Endothelial cell of umbilical vein (primary cell): ENCODE results near the gene SIAH1. TPM values are rescaled to one million over a fixed set of nuclear protein-coding genes. Genes with fewer than 3 reads are reported as not detected.

ENCODE experiments used
- BruUV-seq: library from RNA; stranded (reverse); fragments of 400-500 nt; replicated peaks from 2 replicates; lab custom pipeline; 2021; lab: Mats Ljungman, UMichigan
- CTCF ChIA-PET: fragments of 300-600, 350-600 bp; sonication (Branson Sonifier 250); formaldehyde crosslinking; loops from one replicate; lab custom pipeline; 2021; ENCODE audit warnings: antibody characterized with exemption, inconsistent platforms; lab: Charles Lee
- POLR2A ChIA-PET: fragments of 300-600, 350-600 bp; sonication (Branson Sonifier 250); formaldehyde crosslinking; loops from one replicate; lab custom pipeline; 2021; ENCODE audit warnings: antibody characterized with exemption, inconsistent platforms; lab: Charles Lee
- DNase-seq: peaks from one replicate; pipeline ENCODE4 v3.0.0-alpha.2; 2011; ENCODE audit warnings: low read depth, low spot score
- FAIRE-seq: peaks from 2 replicates; lab custom pipeline; 2011; peaks lifted over from hg19 to GRCh38; lab: Jason Lieb, UNC
- H2AFZ ChIP-seq: 2 replicates; pipeline ENCODE4 v1.6.0; 2012; ENCODE audit warnings: low read depth, low read length, control low read depth, inconsistent platforms
- H3K27ac ChIP-seq: 2 replicates; pipeline ENCODE4 v1.5.1; 2011; ENCODE audit warnings: low read depth, mild to moderate bottlenecking, control low read depth, low read length, moderate library complexity; ENCODE audit not compliant: insufficient read depth
- H3K27me3 ChIP-seq, 2 experiments: 2 replicates each; pipeline versions ENCODE4 v1.6.0 to v1.6.1; 2011; ENCODE audit warnings: low read length in 2 of 2, mixed read lengths in 1 of 2; ENCODE audit not compliant: control insufficient read depth in 2 of 2, insufficient read depth in 2 of 2
- H3K36me3 ChIP-seq, 2 experiments: 2 replicates in 1 of 2; 3 replicates in 1 of 2; pipeline ENCODE4 v1.5.1; 2011; ENCODE audit warnings: low read length in 2 of 2, mild to moderate bottlenecking in 1 of 2, moderate library complexity in 1 of 2; ENCODE audit not compliant: control insufficient read depth in 2 of 2, insufficient read depth in 2 of 2; ENCODE audit errors: extremely low read depth in 1 of 2
- H3K4me1 ChIP-seq: 3 replicates; pipeline ENCODE4 v1.5.1; 2011; ENCODE audit warnings: mild to moderate bottlenecking, low read length; ENCODE audit not compliant: control insufficient read depth, insufficient read depth; ENCODE audit errors: extremely low read depth
- H3K4me2 ChIP-seq: 2 replicates; pipeline ENCODE4 v1.6.1; 2011; ENCODE audit warnings: low read length, control low read depth, mixed read lengths; ENCODE audit not compliant: insufficient read depth
- H3K4me3 ChIP-seq, 3 experiments: fragments of 200-600 bp in 1 of 3; sonication (generic), shearing (Covaris generic) in 1 of 3; replicated peaks in 1 of 3; 2 replicates each; pipeline ENCODE4 v1.5.1; 2011 to 2016; ENCODE audit warnings: control low read depth in 3 of 3, low read length in 3 of 3, mild to moderate bottlenecking in 2 of 3, inconsistent platforms in 1 of 3, low read depth in 1 of 3, moderate library complexity in 1 of 3; ENCODE audit not compliant: insufficient read depth in 1 of 3
- H3K79me2 ChIP-seq: 2 replicates; pipeline ENCODE4 v1.6.0; 2012; ENCODE audit warnings: low read length, inconsistent platforms; ENCODE audit not compliant: control insufficient read depth, insufficient read depth
- H3K9ac ChIP-seq: replicated peaks from 2 replicates; pipeline ENCODE3; 2011; ENCODE audit warnings: low read length, control low read depth; ENCODE audit not compliant: insufficient read depth; ENCODE audit errors: extremely low read depth
- H3K9me1 ChIP-seq: replicated peaks from 3 replicates; pipeline ENCODE4 v1.6.0; 2011; ENCODE audit warnings: mild to moderate bottlenecking, low read length; ENCODE audit not compliant: control insufficient read depth, insufficient read depth; ENCODE audit errors: extremely low read depth
- H3K9me3 ChIP-seq: replicated peaks from 2 replicates; pipeline ENCODE4 v1.5.1; 2012; ENCODE audit warnings: low read length, inconsistent platforms; ENCODE audit not compliant: control insufficient read depth, insufficient read depth
- H4K20me1 ChIP-seq: replicated peaks from 2 replicates; pipeline ENCODE3; 2011; ENCODE audit warnings: mild to moderate bottlenecking, low read length; ENCODE audit not compliant: control insufficient read depth, insufficient read depth; ENCODE audit errors: extremely low read depth
- EZH2 ChIP-seq: IDR thresholded peaks from 2 replicates; pipeline ENCODE4 v1.6.1; 2012; ENCODE audit warnings: borderline replicate concordance, low read depth, mild to moderate bottlenecking, moderate library complexity, low read length, inconsistent platforms; ENCODE audit not compliant: severe bottlenecking
- FOS ChIP-seq: IDR thresholded peaks from 2 replicates; pipeline ENCODE4 v1.6.1; 2011; ENCODE audit warnings: mild to moderate bottlenecking, low read length, moderate library complexity, borderline replicate concordance; ENCODE audit not compliant: insufficient read depth
- GATA2 ChIP-seq: IDR thresholded peaks from 2 replicates; pipeline ENCODE4 v1.7.0; 2011; ENCODE audit warnings: low read depth, mild to moderate bottlenecking, moderate library complexity, mixed read lengths, low read length; ENCODE audit not compliant: insufficient read length, insufficient read depth
- JUN ChIP-seq: IDR thresholded peaks from 2 replicates; pipeline ENCODE4 v1.6.1; 2011; ENCODE audit warnings: borderline replicate concordance, low read depth; ENCODE audit not compliant: insufficient read length, insufficient read depth
- MYC ChIP-seq: IDR thresholded peaks from one replicate; pipeline ENCODE4 v1.6.1; 2011; ENCODE audit warnings: mild to moderate bottlenecking, low read depth, low read length
- POLR2A ChIP-seq: IDR thresholded peaks from 2 replicates; pipeline ENCODE4 v1.6.1; 2012; ENCODE audit warnings: low read depth, mild to moderate bottlenecking, control low read depth, low read length
- POLR2AphosphoS5 ChIP-seq: IDR thresholded peaks from 2 replicates; pipeline ENCODE4 v1.6.1; 2012; ENCODE audit warnings: low read depth, mild to moderate bottlenecking, control low read depth, low read length, moderate library complexity; ENCODE audit not compliant: insufficient read depth
- dilution Hi-C: fragments of 300-500 bp; cut with MboI; formaldehyde crosslinking; loops from one replicate; pipeline ENCODE4 v1.15.0; 2019; ENCODE audit warnings: low sequenced_read_pairs; ENCODE audit not compliant: extremely low pct_ligation_motif_present
- intact Hi-C: fragments of 100-400 bp; cut with micrococcal nuclease; formaldehyde crosslinking; loops from one replicate; pipeline ENCODE4 v1.10.0; 2022
- polyA plus RNA-seq, 4 experiments: library from polyadenylated mRNA; depleted of rRNA in 3 of 4; stranded (reverse) in 3 of 4; unstranded in 1 of 4; fragments of >200 nt; gene quantifications; 2 replicates each; pipeline versions ENCODE4 v1.2.1 to v1.2.3, GENCODE V29; 2011 to 2012; ENCODE audit warnings: missing spikeins in 1 of 4
- total RNA-seq: library from RNA; stranded (reverse); gene quantifications from 2 replicates; pipeline ENCODE4 v1.2.3, GENCODE V29; 2021
- TF ChIP-seq, protein P1 (sequence below), 2 donors: IDR thresholded peaks; 1 replicate in 1 of 2; 2 replicates in 1 of 2; pipeline ENCODE4 v1.5.1; 2011; ENCODE audit warnings: low read length in 2 of 2, mild to moderate bottlenecking in 2 of 2, moderate library complexity in 2 of 2, control low read depth in 1 of 2, inconsistent platforms in 1 of 2, low read depth in 1 of 2; ENCODE audit not compliant: insufficient read depth in 1 of 2; ENCODE audit errors: extremely low read depth in 1 of 2
- TF ChIP-seq, protein P2 (sequence below): IDR thresholded peaks from 2 replicates; pipeline ENCODE4 v1.6.1; 2011; ENCODE audit not compliant: insufficient read depth, insufficient read length

The SIAH1 gene
- total and polyA plus RNA-seq, 2 donors (not counting 3 experiments of a cell fraction or from before 2014, with no cell fraction given) = 14.4 to 19.9 TPM

DNA sequence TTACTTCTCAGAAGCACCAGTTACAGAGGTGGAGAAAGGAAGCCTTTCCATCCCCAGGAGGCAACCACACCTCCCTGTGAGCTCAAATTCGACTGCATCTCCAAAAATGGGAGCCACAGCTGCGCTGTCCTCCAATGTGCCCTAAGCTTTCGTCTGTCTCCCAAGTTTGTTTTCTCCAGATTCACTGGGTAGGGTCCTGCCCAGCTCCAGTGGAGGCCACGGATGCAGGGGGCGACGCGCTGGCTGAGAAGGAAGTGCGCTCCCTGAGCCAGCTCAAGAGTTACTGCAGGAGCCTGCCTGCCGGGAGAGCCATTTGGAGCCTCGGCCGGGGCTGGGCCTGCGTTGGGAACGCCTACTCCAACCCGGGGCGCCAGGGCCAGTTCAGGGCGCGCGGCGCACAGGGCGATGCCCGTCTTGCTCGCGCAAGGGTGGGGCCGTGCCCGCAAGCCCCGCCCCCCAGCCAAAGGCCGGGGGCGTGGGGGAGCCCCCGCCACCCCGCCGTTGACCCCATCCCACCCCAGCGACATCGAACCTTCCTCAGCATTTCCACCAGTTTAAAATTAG, 19.5 kb downstream of the SIAH1 start:
- H4K20me1 ChIP-seq = peaks cover 14% of the 10 kb centered on the region
- H3K4me1 ChIP-seq = peaks cover 14% of the 10 kb centered on the region
- no peaks in the 10 kb centered on the region for H3K9me3 ChIP-seq
- peak overlapping the region; percentile 65 for H3K9ac ChIP-seq
- intact Hi-C loops = loop anchor here (1.0 to 10.0 kb wide), 4 partner anchors 20 to 1391 kb away; partner anchors contain the start of genes DNAJA2 and SIAH1
- CTCF ChIA-PET = interaction anchor here (0.8 to 5.3 kb wide), 14 partner anchors 10 to 265 kb away, joined by 3 to 39 read pairs (median 4); partner anchors contain the start of gene SIAH1
- H3K79me2 ChIP-seq = peaks cover 87% of the 10 kb centered on the region
- peak overlapping the region; percentile 91 for H3K4me2 ChIP-seq
- BruUV-seq = no TSS peak
- dilution Hi-C loops = no loop called here
- peak; percentile 75 for FAIRE-seq
- DNase-seq = peak; percentile 89
- H3K27me3 ChIP-seq = no peaks in the 10 kb centered on the region
- H3K4me3 ChIP-seq = peak overlapping the region; percentile 57 to 83 (median 70)
- TF ChIP-seq, protein P1, sequence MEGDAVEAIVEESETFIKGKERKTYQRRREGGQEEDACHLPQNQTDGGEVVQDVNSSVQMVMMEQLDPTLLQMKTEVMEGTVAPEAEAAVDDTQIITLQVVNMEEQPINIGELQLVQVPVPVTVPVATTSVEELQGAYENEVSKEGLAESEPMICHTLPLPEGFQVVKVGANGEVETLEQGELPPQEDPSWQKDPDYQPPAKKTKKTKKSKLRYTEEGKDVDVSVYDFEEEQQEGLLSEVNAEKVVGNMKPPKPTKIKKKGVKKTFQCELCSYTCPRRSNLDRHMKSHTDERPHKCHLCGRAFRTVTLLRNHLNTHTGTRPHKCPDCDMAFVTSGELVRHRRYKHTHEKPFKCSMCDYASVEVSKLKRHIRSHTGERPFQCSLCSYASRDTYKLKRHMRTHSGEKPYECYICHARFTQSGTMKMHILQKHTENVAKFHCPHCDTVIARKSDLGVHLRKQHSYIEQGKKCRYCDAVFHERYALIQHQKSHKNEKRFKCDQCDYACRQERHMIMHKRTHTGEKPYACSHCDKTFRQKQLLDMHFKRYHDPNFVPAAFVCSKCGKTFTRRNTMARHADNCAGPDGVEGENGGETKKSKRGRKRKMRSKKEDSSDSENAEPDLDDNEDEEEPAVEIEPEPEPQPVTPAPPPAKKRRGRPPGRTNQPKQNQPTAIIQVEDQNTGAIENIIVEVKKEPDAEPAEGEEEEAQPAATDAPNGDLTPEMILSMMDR (IDR thresholded peaks at IDR 0.05; ENCODE audit: extremely low read depth in 1 of 2, insufficient read depth in 1 of 2, low read depth in 1 of 2, low read length in 2 of 2) = peak in 1 of 2 donors; percentile 18
- TF ChIP-seq MYC (no peak), POLR2AphosphoS5 (peak; percentile 48), GATA2 (no peak), JUN (no peak), POLR2A (peak; percentile 50), FOS (no peak), EZH2 (no peak)
- TF ChIP-seq, protein P2, sequence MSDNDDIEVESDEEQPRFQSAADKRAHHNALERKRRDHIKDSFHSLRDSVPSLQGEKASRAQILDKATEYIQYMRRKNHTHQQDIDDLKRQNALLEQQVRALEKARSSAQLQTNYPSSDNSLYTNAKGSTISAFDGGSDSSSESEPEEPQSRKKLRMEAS = no peak
- H3K9me1 ChIP-seq = no peaks in the 10 kb centered on the region
- H2AFZ ChIP-seq = peak overlapping the region; percentile 15
- peak overlapping the region; percentile 66 for H3K27ac ChIP-seq
- POLR2A ChIA-PET = interaction anchor here (0.7 to 1.7 kb wide), 5 partner anchors 19 to 257 kb away, joined by 3 to 9 read pairs (median 4); partner anchors contain the start of genes N4BP1 and SIAH1
- peaks cover 0 to 5% of the 10 kb centered on the region in 2 experiments for H3K36me3 ChIP-seq
